Measurements from ENCODE around the gene NIPBL. TPM values are rescaled to one million over a fixed set of nuclear protein-coding genes. Genes with fewer than 3 reads are reported as not detected.

NIPBL gene
- total and polyA plus RNA-seq, 2 of the 8 experiments (the other 6 are each of a cell fraction or from before 2014, with no cell fraction given) = 21.1 to 53.5 TPM

- Histone ChIP-seq H3K9ac (replicated peaks in 1 of 4; ENCODE audit: extremely low read depth in 1 of 4, low read depth in 3 of 4, low read length in 3 of 4) (peak overlapping the region; percentile 73 to 86 (median 78)), H2BK12ac (ENCODE audit: low read depth, low read length) (no peak overlapping the region), H3K79me2 (ENCODE audit: control insufficient read depth in 1 of 2, insufficient read depth in 2 of 2, low read length in 2 of 2) (peaks cover 15 to 85% of the 10 kb centered on the region in 2 experiments), H2AFZ (ENCODE audit: low read length) (peak overlapping the region; percentile 51; the same call in 1 of the 2 replicates), H3K27me3 (replicated peaks in 1 of 4; ENCODE audit: control insufficient read depth in 3 of 4, extremely low read depth in 1 of 4, insufficient read depth in 3 of 4, low read length in 3 of 4) (no peaks in the 10 kb centered on the region), H2BK120ac (replicated peaks; ENCODE audit: low read depth, low read length) (no peak overlapping the region), H2BK5ac (ENCODE audit: low read depth, low read length) (peak overlapping the region; percentile 79), H3K9me3 (ENCODE audit: insufficient read depth in 2 of 2, low read depth in 1 of 2, low read length in 1 of 2) (no peaks in the 10 kb centered on the region), H3K4me3 (ENCODE audit: extremely low read depth in 1 of 4, insufficient read depth in 2 of 4, low read depth in 3 of 4, low read length in 4 of 4) (peak overlapping the region; percentile 73 to 96 (median 90)), H3K23me2 (ENCODE audit: low read depth, low read length) (peaks cover 12% of the 10 kb centered on the region), H3K4me2 (ENCODE audit: insufficient read depth in 1 of 2, low read depth in 2 of 2, low read length in 2 of 2) (peak overlapping the region; percentile 75 to 93), H4K8ac (ENCODE audit: extremely low read depth, insufficient read depth, low read length) (peak overlapping the region; percentile 96), H3K14ac (ENCODE audit: insufficient read length) (no peak overlapping the region), H3K36me3 (ENCODE audit: control insufficient read depth in 2 of 4, insufficient read depth in 4 of 4, low read length in 3 of 4) (no peaks in the 10 kb centered on the region), H4K91ac (replicated peaks; ENCODE audit: insufficient read length, low read length) (no peak overlapping the region), H3K4me1 (replicated peaks in 1 of 4; ENCODE audit: control insufficient read depth in 3 of 4, insufficient read depth in 4 of 4, low read length in 3 of 4) (peaks cover 0 to 4% (median 0%) of the 10 kb centered on the region in 4 experiments; a peak in 3 of 7 replicates), H2AK5ac (ENCODE audit: low read depth, low read length) (no peak overlapping the region), H3K23ac (ENCODE audit: insufficient read length) (no peak overlapping the region), H3K4ac (replicated peaks; ENCODE audit: insufficient read length, low read depth, low read length) (peak overlapping the region; percentile 32), H4K20me1 (replicated peaks in 1 of 2; ENCODE audit: control insufficient read depth in 1 of 2, insufficient read depth in 2 of 2, low read length in 2 of 2) (peaks cover 5 to 6% of the 10 kb centered on the region in 2 experiments), H3K56ac (replicated peaks; ENCODE audit: insufficient read length, low read depth, low read length) (peak overlapping the region; percentile 55), H3K27ac (ENCODE audit: low read depth, low read length) (peak overlapping the region; percentile 86), H2BK15ac (ENCODE audit: low read length) (no peak overlapping the region), H4K5ac (ENCODE audit: insufficient read length, low read depth, low read length) (peak overlapping the region; percentile 51), H3K79me1 (ENCODE audit: low read depth, low read length) (no peaks in the 10 kb centered on the region), H3K18ac (ENCODE audit: extremely low read depth, low read length) (peak overlapping the region; percentile 62; the same call in 1 of the 2 replicates), H2BK20ac (ENCODE audit: low read length) (no peak overlapping the region)
- WGBS, 2 experiments (ENCODE audit: extremely low coverage in 1 of 2, insufficient coverage in 1 of 2, insufficient read length in 1 of 2, insufficient replicate concordance in 2 of 2, low coverage in 1 of 2, low lambda C conversion rate in 2 of 2, missing lambda C conversion rate in 1 of 2) = 1% methylated on average over 49 of the region's 57 CpGs; no CpG with 5 or more reads in 1 of the 2 experiments
- ChIA-PET CTCF (ENCODE audit: partially characterized antibody) (interaction anchor here (0.7 to 2.7 kb wide), 6 partner anchors 33 to 147 kb away, joined by 3 to 12 read pairs (median 4); no protein-coding TSS in a partner anchor), POLR2A (ENCODE audit: partially characterized antibody) (interaction anchor here (0.8 to 2.5 kb wide), 7 partner anchors 9 to 134 kb away, joined by 3 to 27 read pairs (median 4); no protein-coding TSS in a partner anchor)
- DNase-seq (ENCODE audit: low read depth in 1 of 2, low spot score in 2 of 2) (peak in 1 of 2 experiments; percentile 76), FAIRE-seq (no peak)
- no peak for TF ChIP-seq HDAC2 (IDR thresholded peaks at IDR 0.05; ENCODE audit: borderline replicate concordance in 1 of 2, low read depth in 2 of 2, low read length in 2 of 2)
- no peak for TF ChIP-seq RXRA (IDR thresholded peaks at IDR 0.05; ENCODE audit: insufficient read depth, low read depth, low read length)
- TF ChIP-seq RBBP5 (IDR thresholded peaks at IDR 0.05; ENCODE audit: borderline replicate concordance, low read depth, low read length) = peak; percentile 79; the same call in 1 of the 2 replicates
- TF ChIP-seq KDM4A (IDR thresholded peaks at IDR 0.05; ENCODE audit: low read depth, low read length, severe bottlenecking) = no peak
- TF ChIP-seq HDAC6 (IDR thresholded peaks at IDR 0.05; ENCODE audit: low read depth, low read length) = no peak
- TF ChIP-seq ASH2L (IDR thresholded peaks at IDR 0.05; ENCODE audit: low read length) = peak; percentile 94
- no peak for TF ChIP-seq POLR2AphosphoS5 (IDR thresholded peaks at IDR 0.05; ENCODE audit: low read depth, low read length)
- TF ChIP-seq RFX5 (IDR thresholded peaks at IDR 0.05; ENCODE audit: borderline replicate concordance, low read depth, low read length) = no peak
- TF ChIP-seq USF2 (IDR thresholded peaks at IDR 0.05; ENCODE audit: low read length) = no peak
- TF ChIP-seq SRF (IDR thresholded peaks at IDR 0.05; ENCODE audit: low read depth, low read length) = no peak
- TF ChIP-seq TAF1 (IDR thresholded peaks at IDR 0.05; ENCODE audit: low read depth, low read length) = peak; percentile 44; the same call in 1 of the 2 replicates
Observed at GRCh38 chr5:36876965-36877666, 547 bp downstream of the NIPBL start.

Data from H1 (cell line).